Activated CD4-positive, alpha-beta T cell treated with anti-CD3 and anti-CD28 coated beads, Interleukin-2, Interleukin-4, amounts not matched to agents 100 ng/mL and 50 ng/mL, durations not matched to agents 16 hours and 8 hours (primary cell): Measurements from ENCODE around the gene DPYSL4.

Experiments
- DNase-seq: peaks from one replicate; pipeline ENCODE4 v3.0.0-alpha.2; 2020; ENCODE audit warnings: low spot score

The DPYSL4 gene

GRCh38 chr10:132243141-132243540 lies 56.4 kb downstream of the DPYSL4 start:
- no peak for DNase-seq

GRCh38 chr10:132243626-132244025 lies 56.9 kb downstream of the DPYSL4 start:
- no peak for DNase-seq

GRCh38 chr10:132245056-132245455 lies 58.3 kb downstream of the DPYSL4 start:
- no peak for DNase-seq

GRCh38 chr10:132246296-132246695 lies 59.5 kb downstream of the DPYSL4 start:
- DNase-seq, result no peak

GRCh38 chr10:132247943-132248342 lies 61.2 kb downstream of the DPYSL4 start:
- DNase-seq, result no peak

- peak; percentile 43 for DNase-seq
Measured at GRCh38 chr10:132248455-132249225, 61.9 kb downstream of the DPYSL4 start.

- DNase-seq, result no peak
Measured at GRCh38 chr10:132249226-132249724, 62.5 kb downstream of the DPYSL4 start.

GRCh38 chr10:132249824-132250375 lies 63.2 kb downstream of the DPYSL4 start:
- no peak for DNase-seq

- no peak for DNase-seq
Measured at GRCh38 chr10:132250481-132251475, 64.0 kb downstream of the DPYSL4 start.

- DNase-seq, result no peak
Measured at GRCh38 chr10:132251928-132252327, 65.2 kb downstream of the DPYSL4 start.

- DNase-seq, result no peak
Measured at GRCh38 chr10:132252412-132252811, 65.7 kb downstream of the DPYSL4 start.

GRCh38 chr10:132253092-132253687 lies 66.4 kb downstream of the DPYSL4 start:
- no peak for DNase-seq

GRCh38 chr10:132254841-132255240 lies 68.1 kb downstream of the DPYSL4 start:
- DNase-seq, result no peak
